ENCODE data around the gene DEAF1.
"Not testable (repeated sequence)": the region's sequence is repeated elsewhere in the genome, so short reads cannot be mapped to it uniquely, and the experiment has no call there.

DEAF1 gene

GRCh38 chr11:678297-678696, 16.7 kb downstream of the DEAF1 start:
- DNase-seq (ENCODE audit: low read depth) = no peak

GRCh38 chr11:674406-674805, 20.6 kb downstream of the DEAF1 start:
- no peak for DNase-seq (ENCODE audit: low read depth)

GRCh38 chr11:673866-674265, 21.2 kb downstream of the DEAF1 start:
- DNase-seq (ENCODE audit: low read depth) = no peak

GRCh38 chr11:665704-666281, 29.2 kb downstream of the DEAF1 start:
- peak; percentile 81 for DNase-seq (ENCODE audit: low read depth)

DNA sequence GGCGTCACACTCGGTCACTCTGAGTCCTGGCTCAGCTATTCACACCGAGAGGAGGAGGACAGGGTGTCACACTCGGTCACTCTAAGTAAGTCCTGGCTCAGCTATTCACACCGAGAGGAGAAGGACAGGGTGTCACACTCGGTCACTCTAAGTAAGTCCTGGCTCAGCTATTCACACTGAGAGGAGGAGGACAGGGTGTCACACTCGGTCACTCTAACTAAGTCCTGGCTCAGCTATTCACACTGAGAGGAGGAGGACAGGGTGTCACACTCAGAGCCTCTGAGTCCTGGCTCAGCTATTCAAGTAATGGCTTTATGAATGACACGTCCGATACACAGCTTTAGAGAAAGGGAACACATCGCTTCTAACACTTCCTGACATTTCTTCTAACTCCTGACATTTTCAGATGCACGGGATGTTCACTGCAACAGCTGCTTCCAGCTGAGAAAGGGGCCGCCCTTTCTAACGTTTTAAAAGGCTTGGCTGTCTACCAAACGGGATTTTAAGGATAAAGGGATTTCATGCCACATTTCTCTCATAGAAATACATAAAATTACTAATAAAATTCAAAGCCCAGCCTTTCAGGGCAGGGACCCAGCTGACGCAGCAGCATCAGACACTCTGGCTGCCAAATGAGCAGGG, 29.8 kb downstream of the DEAF1 start:
- DNase-seq (ENCODE audit: low read depth) = peak; percentile 26

GRCh38 chr11:662689-663274, 32.2 kb downstream of the DEAF1 start:
- DNase-seq (ENCODE audit: low read depth) = peak; percentile 70

DNA sequence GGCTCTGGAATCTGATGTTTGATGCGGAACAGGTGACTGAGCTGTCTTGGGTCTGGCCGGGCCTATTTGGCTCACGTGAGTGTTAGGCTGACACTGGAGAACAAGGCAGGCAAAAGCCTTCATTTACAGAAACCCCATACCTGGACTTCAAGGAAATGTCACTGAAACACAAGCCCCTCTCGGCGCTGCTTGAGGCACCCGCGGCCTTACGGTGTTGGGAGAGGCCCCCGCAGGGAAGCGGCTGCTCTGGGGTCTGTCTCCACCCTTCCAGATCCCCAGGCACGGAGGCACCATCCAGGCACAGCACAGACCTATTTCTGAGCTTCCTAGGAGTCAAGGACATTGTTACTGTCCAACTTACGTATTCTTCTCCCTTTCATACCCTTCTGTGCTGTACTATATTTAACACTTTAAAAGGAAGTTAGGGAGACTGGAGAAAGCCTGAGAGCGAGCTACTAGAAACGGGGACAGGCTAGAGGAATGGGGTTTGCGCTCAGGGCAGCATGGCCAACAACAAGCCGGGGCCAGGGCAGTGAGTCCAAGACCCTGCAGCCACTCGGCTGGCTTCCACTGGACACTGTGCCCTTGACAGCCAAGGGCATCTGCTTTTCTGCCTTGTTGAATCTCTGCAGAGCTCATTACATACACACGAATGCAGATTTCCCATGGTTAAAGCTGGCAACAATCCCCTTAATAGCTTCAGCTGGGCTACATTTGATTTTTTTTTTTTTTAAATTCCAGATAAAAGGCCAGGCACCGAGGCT, 34.2 kb downstream of the DEAF1 start:
- no peak for DNase-seq (ENCODE audit: low read depth)

GRCh38 chr11:660281-660680, 34.7 kb downstream of the DEAF1 start:
- no peak for DNase-seq (ENCODE audit: low read depth)

DNA sequence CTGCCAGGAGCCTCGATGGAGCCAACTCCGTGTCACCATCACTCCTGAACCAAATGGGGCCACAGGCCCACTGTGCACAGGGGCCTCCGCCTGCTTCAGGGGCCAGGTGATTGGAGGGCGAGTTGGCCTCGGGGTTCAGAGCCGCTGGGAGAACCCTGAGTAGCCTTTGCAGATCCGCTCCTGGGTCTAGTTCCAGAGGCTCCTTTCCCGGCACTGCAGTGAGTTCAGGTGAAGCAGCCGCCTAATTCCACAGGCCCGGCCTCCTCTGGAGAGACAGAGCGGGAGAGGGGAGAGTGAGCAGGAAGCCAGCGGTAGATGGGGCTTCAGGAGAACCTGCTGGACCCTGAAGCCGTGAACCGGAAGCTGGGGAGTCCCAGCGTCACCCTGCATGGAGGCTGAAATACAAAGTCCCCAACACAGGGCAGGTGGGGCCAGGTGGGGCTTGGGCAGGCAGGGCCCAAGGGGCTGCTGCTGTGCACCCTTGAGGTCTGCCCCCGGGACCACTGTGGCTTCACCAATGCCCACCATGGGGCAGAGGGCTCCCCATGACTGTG, 35.4 kb downstream of the DEAF1 start:
- DNase-seq (ENCODE audit: low read depth) = no peak

DNA sequence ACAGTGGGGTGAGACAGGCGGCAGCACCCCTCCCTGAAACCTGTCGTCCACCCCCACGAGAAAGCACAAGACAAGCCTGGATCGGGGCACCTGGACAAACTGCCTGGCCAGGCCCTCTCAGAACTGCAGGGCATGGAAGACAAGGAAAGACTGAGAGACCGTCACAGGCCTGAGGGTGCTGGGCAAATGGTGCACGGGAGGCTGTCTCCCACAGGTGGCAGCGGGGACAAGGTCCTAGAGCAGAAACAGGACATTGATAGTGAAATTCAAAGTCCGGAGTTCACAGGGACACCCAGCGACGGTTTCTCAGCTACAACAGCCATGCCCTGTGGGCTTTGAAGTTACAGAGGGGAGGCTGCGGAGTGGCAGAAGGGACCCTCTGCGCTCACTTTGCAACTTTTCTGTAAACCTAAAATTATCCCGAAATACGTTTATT, 37.3 kb downstream of the DEAF1 start:
- DNase-seq (ENCODE audit: low read depth) = no peak

GRCh38 chr11:656866-657265, 38.2 kb downstream of the DEAF1 start:
- DNase-seq (ENCODE audit: low read depth) = no peak

GRCh38 chr11:656426-656825, 38.6 kb downstream of the DEAF1 start:
- no peak for DNase-seq (ENCODE audit: low read depth)

DNA sequence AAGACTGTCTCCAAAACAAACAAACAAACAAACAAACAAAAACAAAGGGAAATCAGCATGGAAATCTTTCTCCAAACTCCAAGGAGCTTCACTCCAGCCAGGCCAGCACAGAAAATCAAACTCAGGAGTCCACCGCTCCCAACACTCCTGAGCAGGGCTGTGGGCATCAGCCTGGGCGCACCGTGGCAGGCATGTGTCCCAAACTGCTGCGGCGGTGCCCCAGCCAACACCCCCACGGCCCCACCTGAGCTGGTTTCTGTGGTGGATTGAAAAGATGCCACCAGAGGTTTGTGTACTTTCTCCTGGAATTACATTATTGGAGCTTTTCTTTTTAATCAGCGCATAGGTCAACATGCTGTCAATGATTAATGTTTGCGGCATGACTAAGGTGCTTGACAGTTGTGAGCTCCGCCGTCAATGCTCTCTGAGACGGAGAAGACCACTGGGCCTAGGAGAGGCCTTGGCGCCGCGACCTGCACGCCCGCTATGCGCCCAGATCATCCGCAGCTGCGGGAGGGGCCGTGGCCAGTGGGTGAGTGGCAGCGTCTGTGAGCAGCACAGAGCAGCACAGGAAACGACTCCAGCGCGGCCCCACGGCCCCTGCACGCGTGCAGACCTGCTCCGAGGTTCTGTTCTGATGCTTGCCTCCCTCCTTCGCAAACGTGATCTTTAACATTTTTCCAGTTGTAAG, 39.8 kb downstream of the DEAF1 start:
- DNase-seq (ENCODE audit: low read depth) = no peak

DNA sequence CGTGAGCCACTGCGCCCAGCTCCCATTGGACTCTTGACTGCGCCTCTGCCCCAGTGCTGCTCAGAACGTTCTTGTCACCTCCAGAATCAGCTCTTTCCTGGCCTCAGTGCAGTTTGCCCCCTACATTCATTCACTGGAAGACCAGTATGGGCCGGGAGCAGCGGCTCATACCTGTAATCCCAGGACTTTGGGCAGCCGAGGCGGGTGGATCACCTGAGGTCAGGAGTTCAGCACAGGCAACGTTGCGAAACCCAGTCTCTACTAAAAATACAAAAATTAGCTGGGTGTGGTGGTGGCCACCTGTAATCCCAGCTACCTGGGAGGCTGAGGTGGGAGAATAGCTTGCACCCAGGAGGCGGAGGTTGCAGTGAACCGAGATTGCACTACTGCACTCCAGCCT, 40.6 kb downstream of the DEAF1 start:
- not testable (repeated sequence) for DNase-seq (ENCODE audit: low read depth)

DNA sequence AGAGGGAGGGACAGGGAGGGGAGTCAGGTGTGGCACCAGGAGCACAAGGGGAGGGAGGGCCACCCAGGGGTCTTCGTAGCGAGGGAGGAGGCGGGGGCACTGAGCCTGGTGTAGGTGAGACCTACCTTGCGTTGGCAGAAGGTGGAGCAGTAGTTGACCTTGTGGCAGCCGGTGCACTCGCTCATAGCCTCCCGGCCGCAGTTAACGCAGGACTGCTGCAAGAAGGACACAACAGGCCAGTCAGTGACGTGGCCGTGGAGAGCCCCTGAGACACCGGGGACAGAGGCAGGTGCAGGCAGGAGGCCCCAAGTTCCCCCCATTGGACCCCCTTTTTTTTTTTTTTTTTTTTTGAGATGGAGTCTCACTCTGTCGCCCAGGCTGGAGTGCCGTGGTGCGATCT, 41.2 kb downstream of the DEAF1 start:
- DNase-seq (ENCODE audit: low read depth) = no peak

- not testable (repeated sequence) for DNase-seq (ENCODE audit: low read depth)
These were observed 41.9 kb downstream of the DEAF1 start for GRCh38 chr11:653136-653535.

GRCh38 chr11:650482-650881, 44.5 kb downstream of the DEAF1 start:
- peak; percentile 46 for DNase-seq (ENCODE audit: low read depth)

DNA sequence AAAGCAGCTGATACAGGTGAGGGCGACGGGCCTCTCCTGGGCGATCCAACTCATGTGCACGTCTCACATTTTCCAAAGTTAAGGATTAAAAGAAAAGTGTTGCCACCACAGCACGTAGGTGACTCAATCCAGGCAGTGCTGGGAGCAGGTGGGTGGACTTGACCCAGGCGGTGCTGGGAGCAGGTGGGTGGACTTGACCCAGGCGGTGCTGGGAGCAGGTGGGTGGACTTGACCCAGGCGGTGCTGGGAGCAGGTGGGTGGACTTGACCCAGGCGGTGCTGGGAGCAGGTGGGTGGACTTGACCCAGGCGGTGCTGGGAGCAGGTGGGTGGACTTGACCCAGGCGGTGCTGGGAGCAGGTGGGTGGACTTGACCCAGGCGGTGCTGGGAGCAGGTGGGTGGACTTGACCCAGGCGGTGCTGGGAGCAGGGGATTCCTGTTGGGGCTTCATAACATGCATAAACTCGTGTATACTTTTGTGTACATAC, 47.3 kb downstream of the DEAF1 start:
- not testable (repeated sequence) for DNase-seq (ENCODE audit: low read depth)

GRCh38 chr11:646214-646613, 48.8 kb downstream of the DEAF1 start:
- DNase-seq (ENCODE audit: low read depth) = no peak

GRCh38 chr11:645536-645935, 49.5 kb downstream of the DEAF1 start:
- DNase-seq (ENCODE audit: low read depth) = no peak

GRCh38 chr11:643849-644738, 50.9 kb downstream of the DEAF1 start:
- DNase-seq (ENCODE audit: low read depth) = no peak
